GM10248 (cell line): Measurements from ENCODE around the gene GNG5.

Experiments
- CTCF ChIA-PET: fragments of 300-600 bp; sonication (Branson Sonifier 250); formaldehyde crosslinking; extraction: SDS; loops from one replicate; lab custom pipeline; 2021; ENCODE audit warnings: antibody characterized with exemption; lab: Yijun Ruan, JAX
- POLR2A ChIA-PET: fragments of 350-650 bp; sonication (Branson Sonifier 250); formaldehyde crosslinking; extraction: SDS; loops from one replicate; lab custom pipeline; 2020; ENCODE audit warnings: antibody characterized with exemption; lab: Yijun Ruan, JAX
- DNase-seq: peaks from one replicate; pipeline ENCODE4 v3.0.0; 2012; ENCODE audit errors: extremely low spot score
- TF ChIP-seq, protein P1 (sequence below): IDR thresholded peaks from 2 replicates; pipeline ENCODE4 v1.5.1; 2012; ENCODE audit warnings: mild to moderate bottlenecking, low read depth; ENCODE audit errors: extremely low read depth, missing control alignments, control extremely low read depth

GNG5 gene

DNA sequence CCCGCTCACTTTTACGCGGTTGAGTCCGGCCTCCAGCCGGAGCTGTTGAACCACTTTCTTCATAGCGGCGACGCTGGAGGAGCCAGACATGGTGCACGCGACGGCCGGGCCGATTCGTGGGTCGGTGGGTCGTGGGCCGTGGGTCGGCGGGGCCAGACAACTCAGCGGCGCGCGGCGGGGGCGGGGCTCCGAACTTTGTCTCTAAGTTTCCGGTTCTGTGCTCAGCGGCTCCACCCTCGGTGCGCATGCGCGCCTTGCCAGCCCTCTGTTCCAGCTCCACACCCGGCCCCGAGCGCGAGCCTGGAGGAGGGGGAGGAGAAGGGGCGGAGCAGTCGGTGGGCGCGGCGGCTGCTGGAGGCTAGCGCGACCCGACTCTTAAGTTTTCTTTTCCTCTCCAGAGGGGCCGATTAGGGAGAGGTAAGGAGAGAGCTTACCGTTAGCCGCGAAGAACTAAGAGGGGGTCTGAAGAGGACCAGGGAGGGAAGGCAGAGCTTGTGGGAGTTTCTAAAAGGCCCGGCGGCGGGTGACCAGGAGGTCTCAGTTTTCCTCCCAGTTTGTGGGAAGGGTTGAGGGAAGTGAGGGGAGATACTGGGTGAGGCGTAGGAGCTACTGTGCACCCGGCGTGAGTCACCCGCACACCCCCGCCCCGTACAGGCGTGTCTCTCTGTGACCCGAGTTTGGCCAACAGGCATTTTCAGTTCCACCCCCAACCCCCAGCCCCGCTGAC lies at the start of gene GNG5, which contains the start of gene SPATA1:
GNG5 (minus strand) TSS at position 580 of the 727 bp plus-strand sequence; CDS start at position 90, 490 bp downstream.
SPATA1 (plus strand) TSS at position 385 of the 727 bp plus-strand sequence. CDS start 9,974 bp downstream, outside the sequence.
- DNase-seq = peak; percentile 97
- TF ChIP-seq, protein P1, sequence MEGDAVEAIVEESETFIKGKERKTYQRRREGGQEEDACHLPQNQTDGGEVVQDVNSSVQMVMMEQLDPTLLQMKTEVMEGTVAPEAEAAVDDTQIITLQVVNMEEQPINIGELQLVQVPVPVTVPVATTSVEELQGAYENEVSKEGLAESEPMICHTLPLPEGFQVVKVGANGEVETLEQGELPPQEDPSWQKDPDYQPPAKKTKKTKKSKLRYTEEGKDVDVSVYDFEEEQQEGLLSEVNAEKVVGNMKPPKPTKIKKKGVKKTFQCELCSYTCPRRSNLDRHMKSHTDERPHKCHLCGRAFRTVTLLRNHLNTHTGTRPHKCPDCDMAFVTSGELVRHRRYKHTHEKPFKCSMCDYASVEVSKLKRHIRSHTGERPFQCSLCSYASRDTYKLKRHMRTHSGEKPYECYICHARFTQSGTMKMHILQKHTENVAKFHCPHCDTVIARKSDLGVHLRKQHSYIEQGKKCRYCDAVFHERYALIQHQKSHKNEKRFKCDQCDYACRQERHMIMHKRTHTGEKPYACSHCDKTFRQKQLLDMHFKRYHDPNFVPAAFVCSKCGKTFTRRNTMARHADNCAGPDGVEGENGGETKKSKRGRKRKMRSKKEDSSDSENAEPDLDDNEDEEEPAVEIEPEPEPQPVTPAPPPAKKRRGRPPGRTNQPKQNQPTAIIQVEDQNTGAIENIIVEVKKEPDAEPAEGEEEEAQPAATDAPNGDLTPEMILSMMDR = no peak
- CTCF ChIA-PET = interaction anchor here (0.6 to 1.7 kb wide), 10 partner anchors 9 to 429 kb away, joined by 3 to 7 read pairs (median 3); partner anchors contain the start of gene CTBS
- POLR2A ChIA-PET = interaction anchor here (0.9 to 1.7 kb wide), 5 partner anchors 8 to 76 kb away, joined by 3 to 18 read pairs (median 4); partner anchors contain the start of genes CTBS and RPF1

DNA sequence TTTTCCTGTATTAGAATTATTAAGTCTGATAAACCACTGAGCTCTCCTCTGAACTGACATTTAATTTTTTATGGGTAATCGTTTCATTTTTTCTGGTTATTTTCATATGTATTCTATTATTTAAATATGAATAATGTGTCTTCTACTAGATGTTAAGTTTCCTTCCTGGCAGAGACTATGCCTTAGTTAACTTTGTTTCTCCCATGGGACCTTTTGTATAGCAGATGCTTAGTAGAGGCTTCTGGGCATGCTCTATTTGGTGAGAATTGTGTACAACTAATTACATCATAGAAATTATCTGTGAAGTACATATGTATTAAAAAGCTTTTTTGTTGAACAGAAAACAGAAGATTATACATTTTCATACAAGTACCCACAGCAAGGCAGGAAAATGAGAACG lies 44.4 kb upstream of the GNG5 start:
- ChIA-PET CTCF (no interaction called here), POLR2A (no interaction called here)
- no peak for DNase-seq
- TF ChIP-seq, protein P1 = no peak

DNA sequence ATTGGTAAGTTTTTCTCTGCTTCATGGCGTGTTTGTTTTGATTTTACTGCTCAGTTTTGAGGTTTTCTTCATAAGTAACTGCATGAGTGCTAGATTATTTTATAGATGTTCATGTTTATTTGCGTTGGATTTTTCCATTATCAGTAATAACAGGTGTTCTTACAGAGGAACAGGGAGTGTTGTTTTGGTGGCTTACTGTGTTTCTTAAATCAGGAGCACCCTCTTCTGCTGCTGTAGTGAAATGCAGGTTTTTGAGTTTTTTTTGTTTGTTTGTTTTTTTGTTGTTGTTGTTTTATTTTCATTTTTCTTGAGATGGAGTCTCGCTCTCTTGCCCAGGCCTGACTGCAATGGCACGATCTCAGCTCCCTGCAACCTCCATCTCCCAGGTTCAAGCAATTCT lies 35.3 kb upstream of the GNG5 start:
- TF ChIP-seq, protein P1 = peak; percentile 28
- POLR2A ChIA-PET = no interaction called here
- CTCF ChIA-PET = interaction anchor here (1.3 to 1.5 kb wide), 3 partner anchors 15 to 108 kb away, joined by 3 to 4 read pairs (median 3); no protein-coding TSS in a partner anchor
- no peak for DNase-seq

DNA sequence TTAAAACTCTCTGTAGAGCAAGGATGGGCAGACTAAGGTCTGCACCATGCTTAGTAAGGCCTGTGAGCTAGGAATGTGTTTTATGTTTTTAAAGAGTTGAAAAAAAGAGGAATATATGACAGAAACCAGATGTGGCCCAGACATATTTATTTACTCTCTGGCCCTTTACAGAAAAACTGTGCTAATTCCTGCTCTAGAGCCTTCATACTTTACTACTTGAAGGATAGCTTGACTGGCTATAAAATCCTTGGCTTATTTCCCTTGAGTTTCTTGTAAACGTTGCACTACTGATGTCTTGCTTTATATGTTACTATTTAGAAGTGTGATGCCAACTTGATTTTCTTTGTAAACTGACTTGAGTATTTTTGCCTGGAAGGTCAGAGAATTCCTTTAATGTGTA lies 34.4 kb upstream of the GNG5 start:
- ChIA-PET POLR2A (no interaction called here), CTCF (interaction anchor here (1.3 kb wide), 1 partner anchor 28 kb away, joined by 3 read pairs; no protein-coding TSS in a partner anchor)

DNA sequence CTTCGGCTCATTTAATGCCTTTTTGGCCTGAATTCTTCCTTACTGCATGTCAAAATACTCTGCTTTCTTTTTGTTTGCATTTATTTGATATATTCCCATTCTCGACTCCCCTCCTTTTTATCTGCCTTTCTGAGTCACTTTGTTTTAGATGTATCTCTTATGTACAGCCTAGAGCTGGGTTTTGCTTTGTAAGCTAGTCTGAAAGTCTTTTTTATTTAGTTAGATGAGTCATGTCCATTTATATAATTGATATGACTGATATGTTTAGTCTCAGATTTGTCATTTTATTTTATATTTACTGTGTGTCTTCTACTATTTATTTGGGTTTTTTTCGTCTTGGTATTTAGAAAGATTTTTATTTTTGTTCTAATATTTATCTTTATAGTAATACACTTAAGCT lies 33.6 kb upstream of the GNG5 start:
- TF ChIP-seq, protein P1 = no peak
- CTCF ChIA-PET = interaction anchor here (1.3 kb wide), 1 partner anchor 29 kb away, joined by 3 read pairs; no protein-coding TSS in a partner anchor
- POLR2A ChIA-PET = no interaction called here
- no peak for DNase-seq

More for the DNA sequence above, 34.4 kb upstream of the GNG5 start:
- TF ChIP-seq, protein P1 = no peak
- no peak for DNase-seq

DNA sequence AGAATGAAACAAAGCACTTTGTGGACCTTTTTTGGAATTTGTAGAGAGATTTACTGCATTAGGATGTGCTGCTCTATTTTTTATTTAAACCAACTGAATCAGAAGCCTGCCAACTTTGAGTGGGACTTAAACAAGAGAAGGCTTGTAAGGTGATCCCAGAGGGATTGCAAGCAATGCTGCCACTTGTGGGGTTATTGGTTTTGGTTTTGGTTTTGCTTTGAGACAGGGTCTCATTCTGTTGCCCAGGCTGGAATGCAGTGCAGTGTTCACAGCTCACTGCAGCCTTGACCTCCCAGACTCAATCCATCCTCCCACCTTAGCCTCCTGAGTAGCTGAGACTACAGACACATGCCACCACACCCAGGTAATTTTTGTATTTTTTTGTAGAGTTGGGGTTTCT lies 32.2 kb upstream of the GNG5 start:
- DNase-seq = no peak
- CTCF ChIA-PET = interaction anchor here (0.9 to 1.4 kb wide), 3 partner anchors 9 to 82 kb away, joined by 3 to 4 read pairs (median 4); no protein-coding TSS in a partner anchor
- POLR2A ChIA-PET = no interaction called here
- TF ChIP-seq, protein P1 = no peak
